Smooth muscle cell (in vitro differentiated cells): ENCODE measurements around the gene DUSP10. TPM values are rescaled to one million over a fixed set of nuclear protein-coding genes. Genes with fewer than 3 reads are reported as not detected.

Source experiments
- DNase-seq: peaks from one replicate; lab custom pipeline; 2025; ENCODE audit not compliant: unreplicated experiment; lab: John Stamatoyannopoulos, UW
- H2AFZ ChIP-seq: fragments of 200-600 bp; sonication (generic); 2 replicates; pipeline ENCODE4 v1.6.0; 2016; ENCODE audit warnings: antibody characterized with exemption, low read depth, mild to moderate bottlenecking
- H3F3A ChIP-seq: fragments of 200-600 bp; sonication (generic); 2 replicates; pipeline ENCODE4 v1.6.0; 2017; ENCODE audit warnings: antibody characterized with exemption, low read depth
- H3K27ac ChIP-seq: fragments of 200-600 bp; sonication (generic); 2 replicates; pipeline ENCODE4 v1.5.1; 2016; ENCODE audit warnings: low read depth, mild to moderate bottlenecking
- H3K27me3 ChIP-seq: fragments of 200-600 bp; sonication (generic); 2 replicates; pipeline ENCODE4 v1.6.1; 2016; ENCODE audit warnings: low read depth, mild to moderate bottlenecking
- H3K36me3 ChIP-seq: fragments of 200-600 bp; sonication (generic); 2 replicates; pipeline ENCODE4 v1.5.1; 2016; ENCODE audit warnings: low read depth
- H3K4me1 ChIP-seq: fragments of 200-600 bp; sonication (generic); 2 replicates; pipeline ENCODE4 v1.5.1; 2016; ENCODE audit warnings: low read depth
- H3K4me2 ChIP-seq: fragments of 200-600 bp; sonication (generic); 2 replicates; pipeline ENCODE4 v1.6.0; 2016; ENCODE audit warnings: mild to moderate bottlenecking
- H3K4me3 ChIP-seq: fragments of 200-600 bp; sonication (generic); 2 replicates; pipeline ENCODE4 v1.5.1; 2016; ENCODE audit warnings: mild to moderate bottlenecking
- H3K79me2 ChIP-seq: fragments of 200-600 bp; sonication (generic); 2 replicates; pipeline ENCODE4 v1.6.0; 2016; ENCODE audit warnings: low read depth, mild to moderate bottlenecking
- H3K9ac ChIP-seq: fragments of 200-600 bp; sonication (generic); 2 replicates; pipeline ENCODE4 v1.6.0; 2016; ENCODE audit warnings: low read depth
- H3K9me3 ChIP-seq: fragments of 200-600 bp; sonication (generic); replicated peaks from 2 replicates; pipeline ENCODE4 v1.5.1; 2016; ENCODE audit warnings: low read depth
- H4K20me1 ChIP-seq: fragments of 200-600 bp; sonication (generic); 2 replicates; pipeline ENCODE4 v1.6.0; 2016; ENCODE audit warnings: low read depth
- CTCF ChIP-seq: fragments of 200-600 bp; sonication (generic); IDR thresholded peaks from 2 replicates; pipeline ENCODE4 v1.5.1; 2017; ENCODE audit warnings: borderline replicate concordance, mild to moderate bottlenecking, antibody characterized with exemption; ENCODE audit not compliant: insufficient read depth, poor library complexity, severe bottlenecking
- WGBS: methylation state at CpG from one replicate; pipeline ENCODE4 v1.1.7; 2016; ENCODE audit warnings: low lambda C conversion rate; 5-methylcytosine and 5-hydroxymethylcytosine counted together
- polyA plus RNA-seq: library from polyadenylated mRNA; unstranded; fragments of >200 nt; fragmentation: Nextera tagmentation; extraction: Ambion mirVana; gene quantifications from 2 replicates; pipeline ENCODE4 v1.2.1, GENCODE V29; 2016
- total RNA-seq: library from RNA; depleted of rRNA; stranded (reverse); fragments of >200 nt; gene quantifications from 2 replicates; pipeline ENCODE4 v1.2.3, GENCODE V29; 2014

Gene DUSP10
- total and polyA plus RNA-seq, 2 experiments from 2014 or later, result 49.7 to 104 TPM

- Histone ChIP-seq H3K27ac (peak overlapping the region; percentile 93), H3K27me3 (no peaks in the 10 kb centered on the region), H3K4me1 (peaks cover 21% of the 10 kb centered on the region), H3K4me2 (peak overlapping the region; percentile 88), H3K4me3 (peak overlapping the region; percentile 90), H3K79me2 (peaks cover 63% of the 10 kb centered on the region), H3K9me3 (no peaks in the 10 kb centered on the region), H2AFZ (no peak overlapping the region), H3K9ac (peak overlapping the region; percentile 96), H4K20me1 (peaks cover 63% of the 10 kb centered on the region), H3F3A (no peaks in the 10 kb centered on the region), H3K36me3 (peaks cover 7% of the 10 kb centered on the region)
- WGBS, result 10% methylated on average over 11 of the region's 11 CpGs
- DNase-seq, result no peak
- TF ChIP-seq CTCF, result no peak
Observed at GRCh38 chr1:221740369-221740992, 1.4 kb downstream of the DUSP10 start.

GRCh38 chr1:221739677-221740025 lies 2.2 kb downstream of the DUSP10 start:
- Histone ChIP-seq H4K20me1 (peaks cover 71% of the 10 kb centered on the region), H3K27me3 (no peaks in the 10 kb centered on the region), H3K9me3 (no peaks in the 10 kb centered on the region), H2AFZ (no peak overlapping the region), H3K36me3 (peaks cover 7% of the 10 kb centered on the region), H3K27ac (no peak overlapping the region), H3K4me1 (peaks cover 22% of the 10 kb centered on the region), H3K79me2 (peaks cover 71% of the 10 kb centered on the region), H3K4me3 (peak overlapping the region; percentile 90), H3K9ac (peak overlapping the region; percentile 96), H3F3A (no peaks in the 10 kb centered on the region), H3K4me2 (peak overlapping the region; percentile 88)
- DNase-seq, result no peak
- no peak for TF ChIP-seq CTCF
- WGBS, result 95% methylated on average over 6 of the region's 6 CpGs

- WGBS, result 92% methylated on average over 14 of the region's 14 CpGs
- peak overlapping the region; percentile 90 for H3K4me3 ChIP-seq
Observed at GRCh38 chr1:221739018-221739676, 2.7 kb downstream of the DUSP10 start.

More at GRCh38 chr1:221739018-221739676, 2.7 kb downstream of the DUSP10 start:
- no peaks in the 10 kb centered on the region for H3F3A ChIP-seq
- no peak overlapping the region for H3K27ac ChIP-seq
- no peak overlapping the region for H2AFZ ChIP-seq
- H3K79me2 ChIP-seq, result peaks cover 76% of the 10 kb centered on the region
- peaks cover 22% of the 10 kb centered on the region for H3K4me1 ChIP-seq
- H4K20me1 ChIP-seq, result peaks cover 76% of the 10 kb centered on the region
- H3K4me2 ChIP-seq, result peak overlapping the region; percentile 88
- no peaks in the 10 kb centered on the region for H3K27me3 ChIP-seq
- no peak for TF ChIP-seq CTCF
- no peaks in the 10 kb centered on the region for H3K9me3 ChIP-seq
- no peak overlapping the region for H3K9ac ChIP-seq
- peaks cover 7% of the 10 kb centered on the region for H3K36me3 ChIP-seq
- DNase-seq, result no peak
